ENCODE measurements around the gene GMPS. TPM values are rescaled to one million over a fixed set of nuclear protein-coding genes. Genes with fewer than 3 reads are reported as not detected.

GMPS gene
- total and polyA plus RNA-seq, 2 of the 8 experiments (the other 6 are each of a cell fraction or from before 2014, with no cell fraction given) = 57.7 to 175 TPM

GRCh38 chr3:155870945-155871745 lies 695 bp downstream of the GMPS start (continued):
- TF ChIP-seq SIN3A (conservative IDR thresholded peaks at IDR 0.05 in 1 of 2, IDR thresholded peaks at IDR 0.05 in 1 of 2; ENCODE audit: low read depth in 1 of 2, low read length in 2 of 2) (no peak), TEAD4 (IDR thresholded peaks at IDR 0.05; ENCODE audit: low read depth, low read length) (no peak), KDM4A (IDR thresholded peaks at IDR 0.05; ENCODE audit: low read depth, low read length, severe bottlenecking) (peak; percentile 67), ASH2L (IDR thresholded peaks at IDR 0.05; ENCODE audit: low read length) (peak; percentile 70)

Data from H1 (cell line).